K562 (cell line): ENCODE measurements around the gene C4A. TPM values are rescaled to one million over a fixed set of nuclear protein-coding genes. Genes with fewer than 3 reads are reported as not detected.

Source experiments
- ATAC-seq: fragments of 200-7000 bp; cut with Tn5 transposase; 3 replicates; pipeline ENCODE4 v1.9.1; 2020; ENCODE audit warnings: moderate library complexity
- BruUV-seq: library from RNA; stranded (reverse); fragments of 400-500 nt; replicated peaks from 2 replicates; lab custom pipeline; 2021; lab: Mats Ljungman, UMichigan
- CTCF ChIA-PET: fragments of 300-600 bp; formaldehyde crosslinking; extraction: SDS; loops from one replicate; lab custom pipeline; 2021; ENCODE audit warnings: low intra/inter-chr PET ratio; lab: Yijun Ruan, JAX
- POLR2A ChIA-PET: fragments of 300-600, 350-650 bp; sonication (Branson Sonifier 250); formaldehyde crosslinking; extraction: SDS; loops from one replicate; lab custom pipeline; 2021; ENCODE audit warnings: antibody characterized with exemption, inconsistent platforms; lab: Yijun Ruan, JAX
- DNase-seq, 4 experiments: peaks; one replicate each; pipeline versions ENCODE4 v3.0.0 to v3.0.0-alpha.2; 2011 to 2018; ENCODE audit warnings: low spot score in 3 of 4, mixed read lengths in 3 of 4; ENCODE audit errors: extremely low read depth in 1 of 4
- FAIRE-seq: peaks from 2 replicates; lab custom pipeline; 2011; peaks lifted over from hg19 to GRCh38; lab: Jason Lieb, UNC
- H2AFZ ChIP-seq: 2 replicates; pipeline ENCODE4 v1.6.0; 2011; ENCODE audit warnings: low read depth, low read length, control low read depth, inconsistent platforms
- H3K27ac ChIP-seq: fragments of 200-600 bp; 3 replicates; pipeline ENCODE4 v1.8.0; 2011; ENCODE audit warnings: low read depth, mild to moderate bottlenecking, control low read depth, inconsistent platforms, low read length, moderate library complexity, mixed read lengths; ENCODE audit errors: extremely low read depth
- H3K27me3 ChIP-seq, 2 experiments: fragments of 300-600 bp in 1 of 2; 2 replicates in 1 of 2; 3 replicates in 1 of 2; pipeline versions ENCODE4 v1.6.0 to v1.8.0; 2011; ENCODE audit warnings: inconsistent platforms in 2 of 2, low read length in 2 of 2, mild to moderate bottlenecking in 1 of 2, mixed read lengths in 1 of 2, moderate library complexity in 1 of 2; ENCODE audit not compliant: control insufficient read depth in 2 of 2, insufficient read depth in 2 of 2
- H3K36me3 ChIP-seq: fragments of 300-600 bp; 3 replicates; pipeline ENCODE4 v1.8.0; 2011; ENCODE audit warnings: mild to moderate bottlenecking, low read length, inconsistent platforms; ENCODE audit not compliant: control insufficient read depth, insufficient read depth
- H3K4me1 ChIP-seq, 2 experiments: fragments of 200-600 bp in 1 of 2; replicated peaks in 1 of 2; 2 replicates in 1 of 2; 3 replicates in 1 of 2; pipeline versions ENCODE4 v1.5.1 to v1.8.0; 2011; ENCODE audit warnings: inconsistent platforms in 2 of 2, low read length in 2 of 2, mild to moderate bottlenecking in 1 of 2, mixed read lengths in 1 of 2, moderate library complexity in 1 of 2; ENCODE audit not compliant: control insufficient read depth in 2 of 2, insufficient read depth in 2 of 2
- H3K4me2 ChIP-seq: 2 replicates; pipeline ENCODE4 v1.6.1; 2011; ENCODE audit warnings: low read length, control low read depth, inconsistent platforms, mixed read lengths; ENCODE audit not compliant: insufficient read depth
- H3K4me3 ChIP-seq: fragments of 200-600 bp; sonication (generic), shearing (Covaris generic); 2 replicates; pipeline ENCODE4 v1.5.1; 2016; ENCODE audit warnings: control low read depth, inconsistent platforms
- H3K79me2 ChIP-seq: fragments of 200-600 bp; 3 replicates; pipeline ENCODE4 v1.8.0; 2011; ENCODE audit warnings: low read length, inconsistent platforms; ENCODE audit not compliant: control insufficient read depth, insufficient read depth
- H3K9ac ChIP-seq, 2 experiments: 2 replicates each; pipeline versions ENCODE4 v1.6.0 to v1.6.1; 2011; ENCODE audit warnings: low read depth in 2 of 2, low read length in 2 of 2, control low read depth in 1 of 2, inconsistent platforms in 1 of 2, mild to moderate bottlenecking in 1 of 2, mixed read lengths in 1 of 2; ENCODE audit not compliant: insufficient read depth in 1 of 2
- H3K9me1 ChIP-seq: one replicate; pipeline ENCODE4 v1.6.0; 2011; ENCODE audit warnings: inconsistent platforms, mild to moderate bottlenecking, low read length, moderate library complexity; ENCODE audit not compliant: control insufficient read depth, insufficient read depth
- H3K9me3 ChIP-seq: replicated peaks from 2 replicates; pipeline ENCODE4 v1.5.1; 2011; ENCODE audit warnings: low read depth, low read length, inconsistent platforms; ENCODE audit not compliant: control insufficient read depth, insufficient read depth
- H4K20me1 ChIP-seq: replicated peaks from 2 replicates; pipeline ENCODE4 v1.6.1; 2011; ENCODE audit warnings: low read length, inconsistent platforms, mixed read lengths; ENCODE audit not compliant: control insufficient read depth, insufficient read depth
- ARHGAP35 ChIP-seq: fragments of 450-650 bp; IDR thresholded peaks from 2 replicates; pipeline ENCODE4 v1.6.1; 2018; ENCODE audit not compliant: partially characterized antibody
- ARID3A ChIP-seq: IDR thresholded peaks from 2 replicates; pipeline ENCODE4 v1.6.1; 2012; ENCODE audit warnings: low read depth, low read length, improper control_type of control experiment, borderline replicate concordance
- CHD2 ChIP-seq: IDR thresholded peaks from 2 replicates; pipeline ENCODE4 v1.6.1; 2011; ENCODE audit warnings: low read depth, low read length
- FIP1L1 ChIP-seq: fragments of 200-400 bp; formaldehyde crosslinking; IDR thresholded peaks from 2 replicates; pipeline ENCODE4 v1.6.1; 2018; ENCODE audit warnings: mild to moderate bottlenecking, low read depth, low read length; ENCODE audit not compliant: poor library complexity, severe bottlenecking
- GATAD2B ChIP-seq: fragments of 450-650 bp; IDR thresholded peaks from 2 replicates; pipeline ENCODE4 v1.6.1; 2017; ENCODE audit warnings: mild to moderate bottlenecking, borderline replicate concordance
- HSF4 ChIP-seq: fragments of 250-450 bp; sonication (Bioruptor Pico); IDR thresholded peaks from 2 replicates; pipeline ENCODE4 v2.1.2; 2022; ENCODE audit warnings: mild to moderate bottlenecking, moderate library complexity, borderline replicate concordance
- MXD1 ChIP-seq: fragments of 250-450 bp; sonication (Bioruptor Pico); IDR thresholded peaks from 2 replicates; pipeline ENCODE4 v1.8.0; 2021; ENCODE audit warnings: borderline replicate concordance, mild to moderate bottlenecking, moderate library complexity; ENCODE audit not compliant: poor library complexity, severe bottlenecking
- NFYB ChIP-seq: IDR thresholded peaks from 2 replicates; pipeline ENCODE4 v1.6.1; 2011; ENCODE audit warnings: mild to moderate bottlenecking, moderate library complexity; ENCODE audit not compliant: insufficient read length; ENCODE audit errors: extremely low read depth
- RBM25 ChIP-seq: fragments of 200-400 bp; formaldehyde crosslinking; IDR thresholded peaks from 2 replicates; pipeline ENCODE4 v1.6.1; 2018; ENCODE audit warnings: low read length, low read depth, moderate library complexity; ENCODE audit not compliant: severe bottlenecking
- TCF7L2 ChIP-seq: fragments of 150-350 bp; IDR thresholded peaks from 2 replicates; pipeline ENCODE4 v1.6.1; 2016; ENCODE audit warnings: low read depth, mild to moderate bottlenecking, low read length, moderate library complexity
- ZKSCAN3 ChIP-seq: fragments of 250-450 bp; sonication (Bioruptor Pico); IDR thresholded peaks from 2 replicates; pipeline ENCODE4 v1.4.0; 2020
- WGBS: fragments of 100-300 bp; shearing (Covaris generic); methylation state at CpG from one replicate; pipeline ENCODE4 v1.1.6; 2016; ENCODE audit warnings: low coverage, mixed read lengths; ENCODE audit not compliant: insufficient coverage; ENCODE audit errors: missing lambda C conversion rate; 5-methylcytosine and 5-hydroxymethylcytosine counted together
- in situ Hi-C: fragments of 300-500 bp; cut with MboI; formaldehyde crosslinking; loops from 4 replicates; pipeline ENCODE4 v1.15.0; 2018; ENCODE audit warnings: inconsistent platforms, mixed read lengths
- intact Hi-C: fragments of 100-400 bp; cut with micrococcal nuclease; formaldehyde crosslinking; loops from 2 replicates; pipeline ENCODE4 v1.14.2; 2022
- polyA plus RNA-seq, 8 experiments: library from polyadenylated mRNA; depleted of rRNA in 4 of 8; stranded (reverse) in 5 of 8; unstranded in 3 of 8; fragments of >200 nt; fragmentation: Nextera tagmentation in 2 of 8; fragmentation: Illumina TruSeq in 1 of 8; extraction: Ambion mirVana in 2 of 8; extraction: Trizol in 1 of 8; gene quantifications; 2 replicates each; pipeline versions ENCODE4 v1.2.1 to v1.2.3, GENCODE V29; 2011 to 2014; ENCODE audit warnings: inconsistent platforms in 1 of 8, missing spikeins in 1 of 8
- total RNA-seq, 7 experiments: library from RNA; depleted of rRNA in 6 of 7; stranded (reverse); fragments of >200 nt in 6 of 7; fragmentation: Illumina TruSeq in 2 of 7; extraction: Trizol in 2 of 7; gene quantifications; 2 replicates each; pipeline versions ENCODE4 v1.2.1 to v1.2.3, GENCODE V29; 2011 to 2021; ENCODE audit warnings: low replicate concordance in 1 of 7
- TF ChIP-seq, protein P1 (sequence below): sonication (generic); formaldehyde crosslinking; IDR thresholded peaks from 2 replicates; pipeline ENCODE4 v1.8.0; 2022; ENCODE audit warnings: mild to moderate bottlenecking, missing genetic modification reagents

Gene C4A
- total and polyA plus RNA-seq, 9 of the 15 experiments (the other 6 are each of a cell fraction or from before 2014, with no cell fraction given): 0.27 to 7.6 (median 5.0) TPM

- TF ChIP-seq, protein P1, sequence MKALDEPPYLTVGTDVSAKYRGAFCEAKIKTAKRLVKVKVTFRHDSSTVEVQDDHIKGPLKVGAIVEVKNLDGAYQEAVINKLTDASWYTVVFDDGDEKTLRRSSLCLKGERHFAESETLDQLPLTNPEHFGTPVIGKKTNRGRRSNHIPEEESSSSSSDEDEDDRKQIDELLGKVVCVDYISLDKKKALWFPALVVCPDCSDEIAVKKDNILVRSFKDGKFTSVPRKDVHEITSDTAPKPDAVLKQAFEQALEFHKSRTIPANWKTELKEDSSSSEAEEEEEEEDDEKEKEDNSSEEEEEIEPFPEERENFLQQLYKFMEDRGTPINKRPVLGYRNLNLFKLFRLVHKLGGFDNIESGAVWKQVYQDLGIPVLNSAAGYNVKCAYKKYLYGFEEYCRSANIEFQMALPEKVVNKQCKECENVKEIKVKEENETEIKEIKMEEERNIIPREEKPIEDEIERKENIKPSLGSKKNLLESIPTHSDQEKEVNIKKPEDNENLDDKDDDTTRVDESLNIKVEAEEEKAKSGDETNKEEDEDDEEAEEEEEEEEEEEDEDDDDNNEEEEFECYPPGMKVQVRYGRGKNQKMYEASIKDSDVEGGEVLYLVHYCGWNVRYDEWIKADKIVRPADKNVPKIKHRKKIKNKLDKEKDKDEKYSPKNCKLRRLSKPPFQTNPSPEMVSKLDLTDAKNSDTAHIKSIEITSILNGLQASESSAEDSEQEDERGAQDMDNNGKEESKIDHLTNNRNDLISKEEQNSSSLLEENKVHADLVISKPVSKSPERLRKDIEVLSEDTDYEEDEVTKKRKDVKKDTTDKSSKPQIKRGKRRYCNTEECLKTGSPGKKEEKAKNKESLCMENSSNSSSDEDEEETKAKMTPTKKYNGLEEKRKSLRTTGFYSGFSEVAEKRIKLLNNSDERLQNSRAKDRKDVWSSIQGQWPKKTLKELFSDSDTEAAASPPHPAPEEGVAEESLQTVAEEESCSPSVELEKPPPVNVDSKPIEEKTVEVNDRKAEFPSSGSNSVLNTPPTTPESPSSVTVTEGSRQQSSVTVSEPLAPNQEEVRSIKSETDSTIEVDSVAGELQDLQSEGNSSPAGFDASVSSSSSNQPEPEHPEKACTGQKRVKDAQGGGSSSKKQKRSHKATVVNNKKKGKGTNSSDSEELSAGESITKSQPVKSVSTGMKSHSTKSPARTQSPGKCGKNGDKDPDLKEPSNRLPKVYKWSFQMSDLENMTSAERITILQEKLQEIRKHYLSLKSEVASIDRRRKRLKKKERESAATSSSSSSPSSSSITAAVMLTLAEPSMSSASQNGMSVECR: no peak
- no peak for TF ChIP-seq RBM25
These were observed 41.6 kb upstream of the C4A start (continued) for GRCh38 chr6:31940256-31940664.

- ChIA-PET POLR2A (interaction anchor here (0.9 kb wide), 1 partner anchor 47 kb away, joined by 4 read pairs; the partner anchor contains the start of gene EHMT2), CTCF (interaction anchor here (0.6 kb wide), 1 partner anchor 32 kb away, joined by 4 read pairs; no protein-coding TSS in a partner anchor)
- H3K27ac ChIP-seq: no peak overlapping the region
- H2AFZ ChIP-seq: no peak overlapping the region
- no peak for FAIRE-seq
- peaks cover 2 to 26% of the 10 kb centered on the region in 2 experiments; a peak in 3 of 5 replicates for H3K27me3 ChIP-seq
- H3K9me1 ChIP-seq: peaks cover 3% of the 10 kb centered on the region
- no peaks in the 10 kb centered on the region for H3K79me2 ChIP-seq
- DNase-seq: no peak
- ATAC-seq: no peak
- H3K9me3 ChIP-seq: no peaks in the 10 kb centered on the region
- intact Hi-C loops: no loop called here
- no TSS peak for BruUV-seq
- H3K36me3 ChIP-seq: no peaks in the 10 kb centered on the region
- 46% methylated on average over 3 of the region's 3 CpGs for WGBS
- no peak for TF ChIP-seq CHD2
- no peak for TF ChIP-seq GATAD2B
- no peak for TF ChIP-seq HSF4
- TF ChIP-seq ZKSCAN3 (CRISPR knock-in tag): no peak
- no peak for TF ChIP-seq TCF7L2
- TF ChIP-seq ARHGAP35: no peak
- no peak for TF ChIP-seq FIP1L1
- TF ChIP-seq ARID3A: no peak
- no peak for TF ChIP-seq NFYB
- no peak for TF ChIP-seq MXD1 (CRISPR knock-in tag)
- no peak overlapping the region for H3K9ac ChIP-seq
- in situ Hi-C loops: no loop called here
- H3K4me3 ChIP-seq: no peak overlapping the region
- H3K4me2 ChIP-seq: no peak overlapping the region
- H3K4me1 ChIP-seq: peaks cover 14 to 20% of the 10 kb centered on the region in 2 experiments
- no peaks in the 10 kb centered on the region for H4K20me1 ChIP-seq
These were observed 38.1 kb upstream of the C4A start for GRCh38 chr6:31943742-31944141.
